ENCODE results near the gene ZNF225. TPM values are rescaled to one million over a fixed set of nuclear protein-coding genes. Genes with fewer than 3 reads are reported as not detected.
"Not testable (repeated sequence)": the region's sequence is repeated elsewhere in the genome, so short reads cannot be mapped to it uniquely, and the experiment has no call there.

ZNF225 gene
- total RNA-seq = 4.6 and 5.2 TPM in 2 replicates

DNA sequence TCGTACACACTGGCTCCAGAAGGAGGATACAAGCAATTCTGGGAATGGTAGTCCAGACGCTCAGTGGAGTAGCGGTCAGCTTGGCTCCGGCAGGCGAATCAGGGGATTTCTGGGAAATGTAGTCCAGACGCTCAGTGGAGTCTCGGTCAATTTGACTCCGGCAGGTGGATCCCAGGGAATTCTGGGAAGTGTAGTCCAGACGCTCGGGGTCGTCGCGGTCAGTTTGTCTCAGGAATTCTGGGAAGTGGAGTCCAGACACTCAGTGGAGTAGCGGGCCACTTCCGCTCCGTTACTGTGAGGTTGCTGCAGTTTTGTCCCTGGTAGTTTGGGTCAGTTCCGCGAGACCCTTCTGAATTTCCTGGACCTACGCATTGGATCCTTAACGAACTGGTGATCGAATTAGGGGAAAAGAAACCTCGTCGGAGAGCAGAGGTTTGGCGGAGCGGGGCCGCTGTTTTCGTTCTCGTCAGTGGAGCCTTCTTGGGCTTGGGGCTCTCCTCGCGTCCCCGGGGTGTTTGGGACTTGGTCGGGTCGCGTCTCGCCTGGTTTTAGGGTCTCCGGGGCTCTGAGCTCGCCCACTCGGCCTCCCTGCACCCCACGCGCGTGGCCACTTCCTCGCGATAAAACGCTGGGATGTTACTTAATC, at the start of gene ZNF225:
Gene ZNF225 (plus strand): TSS at position 262 of the 646 bp plus-strand sequence. CDS start 2,429 bp downstream, outside the sequence.
- intact Hi-C loops (cut with micrococcal nuclease) = loop anchor here (1.0 to 5.0 kb wide), 11 partner anchors 18 to 387 kb away; partner anchors contain the start of genes SMG9, ZNF155, ZNF180 and ZNF222

DNA sequence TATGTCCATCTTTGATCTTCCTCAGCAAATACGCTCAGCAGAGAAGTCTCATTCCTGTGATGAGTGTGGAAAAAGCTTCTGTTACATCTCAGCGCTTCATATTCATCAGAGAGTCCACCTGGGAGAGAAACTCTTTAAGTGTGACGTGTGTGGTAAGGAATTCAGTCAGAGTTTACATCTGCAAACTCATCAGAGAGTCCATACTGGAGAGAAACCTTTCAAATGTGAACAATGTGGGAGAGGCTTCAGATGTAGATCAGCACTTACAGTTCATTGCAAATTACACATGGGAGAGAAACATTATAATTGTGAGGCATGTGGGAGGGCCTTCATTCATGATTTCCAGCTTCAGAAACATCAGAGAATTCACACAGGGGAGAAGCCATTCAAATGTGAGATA, 46.9 kb upstream of the ZNF225 start:
- intact Hi-C loops (cut with micrococcal nuclease) = no loop called here

DNA sequence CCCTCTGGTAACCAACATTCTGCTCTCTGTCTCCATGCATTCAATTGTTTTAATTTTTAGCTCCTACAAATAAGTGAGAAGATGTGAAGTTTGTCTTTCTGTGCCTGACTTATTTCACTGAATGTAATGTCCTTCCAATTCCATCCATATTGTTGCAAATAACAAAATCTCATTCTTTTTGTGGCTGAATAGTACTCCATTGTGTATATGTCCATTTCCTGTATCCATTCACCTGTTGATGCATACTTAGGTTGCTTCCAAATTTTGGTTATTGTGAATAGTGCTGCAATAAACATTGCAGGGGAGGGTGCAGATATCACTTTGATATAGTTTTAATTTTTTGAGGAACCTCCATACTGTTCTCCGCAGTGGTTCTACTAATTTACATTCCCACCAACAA, 43.8 kb upstream of the ZNF225 start:
- intact Hi-C loops (cut with micrococcal nuclease) = no loop called here

DNA sequence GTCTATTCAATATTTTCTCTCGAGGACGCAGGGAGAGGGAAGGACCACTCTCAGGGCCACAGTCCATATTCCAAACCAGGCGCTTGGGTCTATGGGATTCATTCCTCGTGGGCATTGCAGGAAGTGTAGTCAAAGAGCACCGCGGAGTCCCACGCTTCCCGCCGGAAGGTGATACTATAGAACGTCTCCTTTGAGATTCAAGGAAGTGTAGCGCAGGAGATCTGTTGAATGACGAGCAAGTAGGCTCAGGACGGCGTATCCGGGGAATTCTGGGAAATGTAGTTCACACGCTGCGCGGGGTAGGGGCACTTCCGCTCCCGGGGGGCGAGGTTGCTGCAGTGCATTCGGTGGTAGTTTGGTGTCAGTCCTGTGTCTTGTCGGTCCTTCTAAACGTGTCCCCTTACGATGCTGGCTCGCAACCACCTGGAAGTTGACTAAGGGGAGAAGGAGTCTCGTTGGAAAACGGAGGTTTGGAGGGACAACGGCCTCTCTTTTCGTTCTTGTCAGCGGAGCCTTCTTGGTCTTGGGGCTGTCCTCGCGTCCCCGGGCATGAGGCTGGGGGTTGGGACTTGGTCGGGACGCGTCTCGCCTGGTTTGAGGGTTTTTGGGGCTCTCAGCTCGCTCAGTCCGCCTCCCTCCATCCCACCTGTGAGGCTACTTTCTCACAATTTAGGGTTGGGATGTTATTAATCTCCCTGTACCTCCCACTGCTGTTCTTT, 41.2 kb upstream of the ZNF225 start, which contains the start of gene ZNF284:
Gene ZNF284 (plus strand): TSS at position 336 of the 719 bp plus-strand sequence. CDS start 4,231 bp downstream, outside the sequence.
- intact Hi-C loops (cut with micrococcal nuclease) = loop anchor here (1.0 to 5.0 kb wide), 10 partner anchors 22 to 245 kb away; partner anchors contain the start of genes ZNF222, ZNF224, ZNF226 and ZNF227

DNA sequence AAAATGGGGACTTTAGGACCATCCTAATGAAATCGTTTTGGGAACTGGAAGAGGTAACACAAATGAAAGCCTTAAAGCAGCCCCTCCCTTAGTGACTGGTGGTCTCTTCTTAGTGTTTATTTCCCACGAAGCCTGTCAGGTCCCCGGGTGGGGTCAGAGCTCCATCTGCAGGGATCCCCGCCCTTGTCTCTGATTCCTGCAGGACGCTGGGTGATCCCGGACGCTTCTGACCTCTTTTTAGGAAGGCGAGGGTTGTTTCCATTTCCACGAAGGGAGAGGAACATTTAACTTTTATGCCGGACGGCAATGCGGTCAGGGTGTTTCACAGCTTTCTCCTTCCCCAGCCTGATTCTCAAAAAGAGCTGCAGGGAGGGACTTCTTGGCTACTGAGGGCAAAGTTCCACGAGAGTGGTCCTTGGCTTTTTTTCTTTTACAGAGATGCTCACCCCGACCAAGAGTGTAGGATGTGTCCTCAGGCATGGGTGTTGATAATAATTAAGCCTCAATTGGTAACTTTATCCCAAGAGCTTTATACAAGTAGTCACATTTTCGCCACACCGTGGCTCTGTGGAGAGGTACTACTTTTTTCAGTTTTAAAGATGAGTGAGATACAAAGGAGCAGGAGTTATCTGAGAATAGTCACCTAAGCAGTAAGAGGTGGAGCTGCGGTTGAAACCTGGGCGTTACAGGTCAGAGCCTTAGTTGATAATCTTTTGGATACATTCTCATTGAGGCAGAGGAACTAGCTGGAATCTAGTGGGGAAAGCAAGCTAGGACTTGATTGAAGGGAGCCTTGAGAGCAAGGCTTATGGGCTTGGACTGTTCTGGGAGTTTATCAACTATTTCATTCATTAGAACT, 40.4 kb upstream of the ZNF225 start:
- intact Hi-C loops (cut with micrococcal nuclease) = loop anchor here (1.0 to 5.0 kb wide), 10 partner anchors 22 to 245 kb away; partner anchors contain the start of genes ZNF222, ZNF224, ZNF226 and ZNF227

GRCh38 chr19:44076325-44076724, 36.9 kb upstream of the ZNF225 start:
- intact Hi-C loops (cut with micrococcal nuclease) = no loop called here

DNA sequence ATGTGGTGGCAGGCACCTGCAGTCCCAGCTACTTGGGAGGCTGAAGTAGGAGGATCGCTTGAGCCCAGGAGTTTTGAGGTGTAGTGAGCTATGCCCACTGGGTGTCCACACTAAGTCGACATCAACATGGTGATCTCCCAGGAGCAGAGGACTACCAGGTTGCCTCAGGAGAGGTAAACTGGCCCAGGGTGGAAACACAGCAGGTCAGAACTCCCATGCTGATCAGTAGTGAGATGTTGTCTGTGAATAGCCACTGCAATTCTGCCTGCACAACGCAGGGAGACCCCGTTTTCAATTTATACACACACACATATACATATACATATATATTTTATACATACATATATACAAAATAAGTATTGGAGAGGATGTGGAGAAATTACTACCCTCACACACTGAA, 21.1 kb upstream of the ZNF225 start:
- intact Hi-C loops (cut with micrococcal nuclease) = no loop called here

DNA sequence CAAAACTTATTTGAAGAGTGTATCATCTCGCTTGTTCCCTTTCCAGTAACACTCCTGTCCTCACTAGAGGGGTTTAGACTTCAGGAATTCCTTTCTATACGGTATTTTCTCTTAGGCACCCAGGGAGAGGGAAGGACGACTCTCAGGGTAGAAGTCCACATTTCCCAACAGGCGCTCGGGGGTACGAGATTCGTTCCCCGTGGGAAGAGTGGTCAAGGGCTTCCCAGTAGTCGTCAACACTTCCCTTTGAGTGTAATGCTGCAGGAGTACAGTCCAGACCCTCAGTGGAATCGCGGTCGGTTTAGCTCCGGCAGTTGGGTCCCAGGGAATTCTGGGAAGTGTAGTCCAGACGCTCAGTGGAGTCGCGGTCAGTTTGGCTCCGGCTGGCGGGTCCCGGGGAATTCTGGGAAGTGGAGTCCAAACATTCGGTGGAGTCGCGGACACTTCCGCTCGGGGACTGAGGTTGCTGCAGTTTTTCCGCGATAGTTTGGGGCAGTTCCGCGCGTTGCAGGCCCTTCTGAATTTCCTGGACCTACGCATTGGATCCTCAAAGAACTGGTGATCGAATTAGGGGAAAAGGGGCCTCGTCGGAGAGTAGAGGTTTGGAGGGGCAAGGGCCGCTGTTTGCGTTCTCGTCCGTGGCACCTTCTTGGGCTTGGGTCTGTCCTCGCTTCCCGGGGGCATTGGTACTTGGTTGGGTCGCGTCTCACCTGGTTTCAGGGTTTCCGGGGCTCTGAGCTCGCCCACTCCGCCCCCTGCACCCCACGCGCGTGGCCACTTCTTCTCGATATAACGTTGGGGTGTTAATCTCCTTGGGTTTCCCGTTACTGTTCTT, 19.1 kb upstream of the ZNF225 start, which contains the start of gene ZNF224:
Gene ZNF224 (plus strand): TSS at position 431 of the 835 bp plus-strand sequence. CDS start 3,513 bp downstream, outside the sequence.
- intact Hi-C loops (cut with micrococcal nuclease) = loop anchor here (1.0 to 2.0 kb wide), 10 partner anchors 22 to 406 kb away; partner anchors contain the start of genes ZNF155, ZNF180, ZNF222 and ZNF230

DNA sequence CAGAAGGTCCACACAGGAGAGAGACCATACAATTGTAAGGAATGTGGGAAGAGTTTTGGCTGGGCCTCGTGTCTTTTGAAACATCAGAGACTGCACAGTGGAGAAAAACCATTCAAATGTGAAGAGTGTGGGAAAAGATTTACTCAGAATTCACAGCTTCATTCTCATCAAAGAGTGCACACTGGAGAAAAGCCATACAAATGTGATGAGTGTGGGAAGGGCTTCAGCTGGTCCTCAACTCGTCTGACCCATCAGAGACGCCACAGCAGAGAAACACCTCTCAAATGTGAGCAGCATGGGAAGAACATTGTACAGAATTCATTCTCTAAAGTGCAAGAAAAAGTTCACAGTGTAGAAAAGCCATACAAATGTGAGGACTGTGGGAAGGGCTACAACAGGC, 5.4 kb upstream of the ZNF225 start:
- intact Hi-C loops (cut with micrococcal nuclease) = no loop called here

GRCh38 chr19:44109458-44109857, 3.7 kb upstream of the ZNF225 start:
- intact Hi-C loops (cut with micrococcal nuclease) = no loop called here

DNA sequence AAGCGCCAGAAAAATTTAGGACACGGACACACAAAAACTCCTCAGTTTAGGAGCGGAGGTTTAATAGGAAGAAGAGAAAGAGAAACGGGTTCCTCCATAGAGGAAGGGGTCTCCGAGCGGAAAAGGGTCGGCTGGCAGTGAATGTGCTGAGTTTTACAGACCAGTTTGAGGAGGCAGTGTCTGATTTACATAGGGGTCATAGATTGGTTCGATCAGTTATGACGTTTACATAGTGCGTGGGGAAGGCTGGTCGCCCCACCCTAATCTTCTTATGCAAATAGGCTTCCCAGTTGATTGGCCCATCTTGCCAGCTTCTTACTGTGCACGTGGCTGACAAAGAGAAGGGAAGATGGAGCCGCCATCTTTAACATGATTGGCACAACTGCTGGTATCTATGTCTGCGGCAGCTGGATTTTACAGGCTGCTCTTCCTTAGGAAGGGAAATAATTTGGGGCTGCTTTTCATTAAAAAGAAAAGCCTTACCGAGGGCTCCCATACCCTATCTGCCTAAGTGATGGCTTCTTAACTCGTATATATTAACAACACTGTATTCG, 1.2 kb upstream of the ZNF225 start:
- intact Hi-C loops (cut with micrococcal nuclease) = loop anchor here (1.0 to 5.0 kb wide), 3 partner anchors 40 to 177 kb away; partner anchors contain the start of genes ZNF155, ZNF284 and ZNF45

- intact Hi-C loops (cut with micrococcal nuclease) = loop anchor here (1.0 to 5.0 kb wide), 12 partner anchors 17 to 388 kb away; partner anchors contain the start of genes SMG9, ZNF155, ZNF180 and ZNF222
Measured at GRCh38 chr19:44112802-44113137, 429 bp upstream of the ZNF225 start.

GRCh38 chr19:44113784-44114390, 688 bp downstream of the ZNF225 start:
- intact Hi-C loops (cut with micrococcal nuclease) = loop anchor here (1.0 to 5.0 kb wide), 11 partner anchors 19 to 386 kb away; partner anchors contain the start of genes SMG9, ZNF155, ZNF180 and ZNF222

GRCh38 chr19:44121162-44121561, 8.0 kb downstream of the ZNF225 start:
- intact Hi-C loops (cut with micrococcal nuclease) = not testable (repeated sequence)

GRCh38 chr19:44131955-44132354, 18.8 kb downstream of the ZNF225 start:
- intact Hi-C loops (cut with micrococcal nuclease) = no loop called here

GRCh38 chr19:44141191-44142058, 28.2 kb downstream of the ZNF225 start, which contains the start of gene ZNF234:
ZNF234 (plus strand) TSS chr19:44141554; CDS start chr19:44144633, 3,079 bp downstream.
- intact Hi-C loops (cut with micrococcal nuclease) = loop anchor here (1.0 to 2.0 kb wide), 5 partner anchors 24 to 71 kb away; partner anchors contain the start of genes ZNF224, ZNF225, ZNF226 and ZNF227

DNA sequence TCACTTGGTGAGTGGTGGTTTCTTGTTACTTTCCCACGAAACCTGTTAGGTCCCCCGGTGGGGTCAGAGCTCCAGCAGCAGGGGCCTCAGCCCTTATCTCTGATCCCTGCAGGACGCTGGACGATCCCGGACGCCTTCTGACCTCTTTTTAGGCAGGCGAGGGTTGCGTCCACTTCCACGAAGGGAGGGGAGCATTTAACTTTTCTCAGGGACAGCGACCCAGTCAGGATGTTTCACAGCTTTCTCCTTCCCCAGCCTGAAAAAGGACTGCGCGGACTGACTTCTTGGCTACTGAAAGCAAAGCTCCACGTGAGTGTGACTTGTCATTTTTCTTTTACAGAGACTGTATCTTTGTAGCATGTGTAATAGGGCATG, 28.8 kb downstream of the ZNF225 start:
- intact Hi-C loops (cut with micrococcal nuclease) = no loop called here

DNA sequence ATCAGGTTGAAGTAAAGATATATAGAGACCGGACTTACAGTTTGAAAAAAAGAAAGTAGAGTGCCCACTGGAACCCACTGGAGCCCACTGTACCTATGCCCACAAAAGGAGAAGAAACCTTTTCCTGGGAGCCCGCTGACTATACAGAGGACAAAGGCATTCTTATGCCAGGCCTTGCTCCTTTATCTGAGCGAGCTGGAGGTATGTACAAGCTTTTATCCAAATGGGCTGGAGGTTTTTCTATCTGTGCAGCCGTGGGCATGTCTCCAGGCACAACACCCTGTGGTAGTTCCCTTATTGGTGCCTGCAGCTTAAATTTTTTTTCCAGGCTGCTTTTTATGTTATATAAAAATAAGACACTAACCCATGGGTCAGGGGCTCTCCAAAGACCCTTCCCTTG, 36.6 kb downstream of the ZNF225 start:
- intact Hi-C loops (cut with micrococcal nuclease) = no loop called here

All from T-helper 1 cell treated with Interleukin-12 subunit alpha and Interleukin-12 subunit beta and Interleukin-4 antibody, amounts not matched to agents 30 ng/mL and 1 ng/mL, for 36 hours (primary cell).